Measurements from ENCODE around the gene LSM10.

LSM10 gene

DNA sequence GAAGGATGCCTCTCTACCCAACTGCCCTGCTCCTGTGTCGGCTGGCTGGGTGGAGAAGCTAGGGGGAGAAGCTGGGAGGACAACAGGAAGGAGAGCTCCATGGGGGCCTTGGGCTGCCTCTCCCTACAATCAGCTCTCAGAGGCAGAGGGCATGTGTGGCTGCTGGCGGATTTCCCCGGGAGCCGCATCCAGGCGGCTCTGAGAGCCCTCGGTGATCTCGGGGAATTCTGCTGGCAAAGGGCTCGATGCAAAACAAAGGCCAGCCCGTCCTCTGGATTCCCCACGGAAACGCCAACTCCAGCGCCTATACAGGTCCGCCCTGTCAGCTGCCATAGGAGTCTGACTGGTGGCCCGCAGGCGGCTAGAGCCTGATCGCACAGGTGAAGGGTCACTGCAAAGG, 47.9 kb downstream of the LSM10 start:
- DNase-seq: no peak

DNA sequence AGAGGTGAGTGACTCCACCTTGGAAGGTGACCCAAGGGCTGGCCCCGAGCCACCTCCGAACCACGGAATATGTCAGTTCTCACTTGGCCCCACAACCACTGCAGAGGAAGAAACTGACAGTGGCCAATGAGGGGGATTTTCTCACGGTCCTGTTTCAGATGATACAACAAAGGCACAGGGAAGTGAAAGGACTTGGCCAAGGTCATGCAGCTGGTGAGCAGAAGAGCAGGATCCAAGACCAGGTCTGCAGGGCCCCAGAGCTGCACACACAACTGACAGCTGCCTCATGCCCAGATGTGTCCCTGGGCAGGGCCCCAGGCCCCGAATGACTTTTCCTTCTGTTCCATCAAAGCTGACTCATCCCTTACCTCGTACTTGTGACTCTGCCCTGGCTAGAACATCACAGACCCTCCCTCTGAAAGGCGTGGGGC, 48.5 kb downstream of the LSM10 start:
- DNase-seq: no peak

DNA sequence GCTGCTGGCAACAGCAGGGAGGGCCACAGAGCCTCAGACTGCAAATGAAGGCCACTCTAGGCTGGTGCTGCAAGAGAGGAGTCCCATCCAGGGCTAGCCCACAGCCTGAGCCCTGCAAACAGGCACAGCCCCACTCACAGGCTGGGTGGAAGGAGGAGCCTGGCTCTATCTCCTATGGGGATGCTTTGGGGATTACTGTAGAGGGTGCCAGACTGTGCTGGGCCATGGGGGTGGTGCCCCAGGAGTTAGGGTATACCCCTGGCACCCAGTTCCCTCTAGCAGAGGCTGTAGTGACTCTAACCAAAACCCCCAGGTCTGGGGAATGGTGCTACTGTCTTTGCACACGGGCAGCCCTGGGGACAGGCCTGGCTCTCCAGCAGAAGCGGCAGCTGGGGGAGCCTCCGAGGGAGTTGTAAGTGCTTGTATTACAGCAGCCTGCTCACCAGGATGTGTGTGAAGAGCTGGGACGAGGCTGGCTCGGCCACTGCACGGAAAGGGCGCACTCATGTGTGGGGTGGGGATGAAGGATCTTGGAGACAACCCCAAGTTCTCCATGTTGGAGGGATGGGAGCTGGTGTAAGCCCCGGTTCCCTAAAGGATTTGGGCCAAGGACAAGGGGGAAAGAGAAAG, 50.9 kb downstream of the LSM10 start:
- DNase-seq: no peak

DNA sequence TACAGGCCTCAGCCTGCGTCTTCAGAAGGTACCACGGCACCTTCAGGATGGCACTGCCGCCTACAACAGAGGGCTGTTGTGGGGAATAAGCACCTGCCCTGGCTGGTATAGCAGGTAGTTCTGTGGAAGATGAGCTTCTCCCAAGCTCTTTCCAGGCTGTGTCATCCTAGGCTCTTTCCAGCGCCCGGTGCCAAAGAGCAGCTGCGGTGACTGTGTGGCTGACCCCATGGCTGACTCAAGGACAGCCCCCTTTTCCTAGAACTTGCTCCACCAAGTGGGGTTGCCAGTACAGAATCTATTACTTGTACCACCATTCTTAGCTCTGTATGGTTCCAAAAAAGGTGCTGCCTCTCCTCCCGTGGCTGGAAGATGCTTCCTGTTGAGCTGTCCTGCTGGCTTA, 52.4 kb downstream of the LSM10 start:
- no peak for DNase-seq

DNA sequence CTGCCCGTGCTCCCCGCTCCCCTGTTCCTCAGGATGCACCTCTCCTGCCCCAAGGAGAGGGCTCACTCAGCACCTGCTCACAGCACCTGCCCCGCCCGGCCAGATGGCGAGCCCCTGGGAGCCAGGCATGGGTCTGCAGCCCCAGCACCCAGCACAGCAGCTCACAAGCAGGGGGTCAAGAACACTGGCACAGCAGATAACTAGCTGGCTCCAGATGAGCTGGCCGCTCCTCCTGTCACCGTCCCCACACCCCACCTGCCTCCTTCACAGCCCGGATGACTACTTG, 53.4 kb downstream of the LSM10 start:
- no peak for DNase-seq

DNA sequence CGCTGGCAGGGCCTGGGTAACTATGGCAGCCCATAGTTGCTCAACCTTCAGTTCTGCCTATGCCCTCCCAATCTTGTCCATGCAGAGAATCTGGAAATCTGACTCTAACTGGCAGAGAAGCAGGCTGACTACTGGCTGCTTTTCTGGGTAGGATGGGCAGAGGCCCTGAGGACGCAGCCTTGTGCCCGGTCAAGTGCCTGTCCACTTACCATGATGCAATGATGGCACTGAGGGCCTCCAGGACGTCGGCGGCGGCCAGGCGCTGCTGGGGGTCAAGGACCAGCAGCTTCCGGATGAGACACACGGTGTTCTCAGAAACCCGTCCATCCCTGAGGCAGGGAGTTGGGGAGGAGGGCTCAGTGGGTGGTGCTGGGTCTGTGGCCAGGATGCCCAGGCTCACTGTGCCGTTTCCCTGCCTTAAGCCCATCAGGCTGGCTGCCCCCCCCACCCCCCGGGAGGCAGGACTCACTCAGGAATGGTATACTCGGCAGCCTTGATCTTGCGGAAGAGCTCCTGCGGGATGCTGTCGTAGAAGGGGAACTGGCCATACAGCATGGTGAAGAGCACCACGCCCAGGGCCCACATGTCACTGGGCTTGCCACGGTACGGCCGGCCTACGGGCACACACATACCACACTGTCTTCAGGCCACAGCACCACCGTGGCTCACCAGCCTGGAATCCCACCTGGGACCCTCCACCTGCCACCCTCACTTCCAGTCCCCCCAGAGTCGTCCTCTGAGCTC, 53.9 kb downstream of the LSM10 start:
- no peak for DNase-seq

All from SIG-M5 (cell line).